SK-N-SH (cell line): ENCODE measurements around the gene RYR3. TPM values are rescaled to one million over a fixed set of nuclear protein-coding genes. Genes with fewer than 3 reads are reported as not detected.
A peak's percentile ranks its signal among the peaks of the same experiment; 100 is the strongest.

Source experiments
- CTCF ChIA-PET: fragments of 300-600, 350-600 bp; formaldehyde crosslinking; extraction: SDS; loops from one replicate; lab custom pipeline; 2021; lab: Yijun Ruan, JAX
- POLR2A ChIA-PET: fragments of 350-600 bp; sonication (Branson Sonifier 250); formaldehyde crosslinking; extraction: SDS; loops from one replicate; lab custom pipeline; 2020; ENCODE audit warnings: antibody characterized with exemption, inconsistent platforms; lab: Yijun Ruan, JAX
- DNase-seq: peaks from one replicate; pipeline ENCODE4 v3.0.0; 2012
- H2AFZ ChIP-seq: fragments of 200-600 bp; sonication (generic); 2 replicates; pipeline ENCODE4 v1.8.1; 2016; ENCODE audit warnings: antibody characterized with exemption, mild to moderate bottlenecking, low read depth
- H3F3A ChIP-seq: fragments of 200-600 bp; sonication (generic); replicated peaks from 2 replicates; pipeline ENCODE3; 2016; ENCODE audit warnings: antibody characterized with exemption, mild to moderate bottlenecking; ENCODE audit not compliant: insufficient read depth
- H3K27ac ChIP-seq, 2 experiments: fragments of 200-500 bp in 1 of 2; fragments of 200-600 bp in 1 of 2; sonication (Bioruptor generic) in 1 of 2; sonication (generic), shearing (Covaris generic) in 1 of 2; 2 replicates each; pipeline versions ENCODE4 v1.5.1 to v1.6.1; 2014 to 2016; ENCODE audit warnings: low read depth in 2 of 2, inconsistent platforms in 1 of 2, low read length in 1 of 2, mild to moderate bottlenecking in 1 of 2, mixed read lengths in 1 of 2
- H3K27me3 ChIP-seq: fragments of 200-600 bp; sonication (generic), shearing (Covaris generic); 2 replicates; pipeline ENCODE4 v1.6.1; 2016; ENCODE audit warnings: mixed run types; ENCODE audit not compliant: insufficient read depth
- H3K36me3 ChIP-seq, 2 experiments: fragments of 200-500 bp in 1 of 2; fragments of 200-600 bp in 1 of 2; sonication (Bioruptor generic) in 1 of 2; sonication (generic) in 1 of 2; replicated peaks in 1 of 2; 2 replicates each; pipeline versions ENCODE3 to v1.5.1; 2014 to 2016; ENCODE audit warnings: low read length in 1 of 2, mild to moderate bottlenecking in 1 of 2; ENCODE audit not compliant: insufficient read depth in 2 of 2, control insufficient read depth in 1 of 2
- H3K4me1 ChIP-seq, 2 experiments: fragments of 200-500 bp in 1 of 2; fragments of 200-600 bp in 1 of 2; sonication (Bioruptor generic) in 1 of 2; sonication (generic), shearing (Covaris generic) in 1 of 2; 2 replicates each; pipeline versions ENCODE4 v1.5.1 to v1.6.1; 2014 to 2016; ENCODE audit warnings: low read depth in 1 of 2, low read length in 1 of 2, mixed run types in 1 of 2; ENCODE audit not compliant: insufficient read depth in 2 of 2, control insufficient read depth in 1 of 2
- H3K4me2 ChIP-seq: fragments of 200-600 bp; sonication (generic), shearing (Covaris generic); 2 replicates; pipeline ENCODE4 v1.6.1; 2017; ENCODE audit warnings: mixed run types
- H3K4me3 ChIP-seq, 2 experiments: fragments of 200-500 bp in 1 of 2; fragments of 200-600 bp in 1 of 2; sonication (Bioruptor generic) in 1 of 2; sonication (generic), shearing (Covaris generic) in 1 of 2; 2 replicates each; pipeline versions ENCODE4 v1.5.1 to v1.8.1; 2014 to 2016; ENCODE audit warnings: low read depth in 2 of 2, inconsistent platforms in 1 of 2, low read length in 1 of 2, mild to moderate bottlenecking in 1 of 2, mixed read lengths in 1 of 2, moderate library complexity in 1 of 2
- H3K79me2 ChIP-seq: fragments of 200-600 bp; sonication (generic); 2 replicates; pipeline ENCODE4 v1.8.1; 2017; ENCODE audit warnings: mild to moderate bottlenecking; ENCODE audit not compliant: insufficient read depth
- H3K9ac ChIP-seq: fragments of 200-600 bp; sonication (generic); 2 replicates; pipeline ENCODE4 v1.6.1; 2017; ENCODE audit warnings: mixed run types
- H3K9me2 ChIP-seq: fragments of 200-600 bp; sonication (generic); 2 replicates; pipeline ENCODE4 v1.6.1; 2017; ENCODE audit warnings: mixed run types
- H3K9me3 ChIP-seq: fragments of 200-600 bp; sonication (generic); 2 replicates; pipeline ENCODE4 v1.6.1; 2017; ENCODE audit warnings: mixed run types, mild to moderate bottlenecking, moderate library complexity
- H4K20me1 ChIP-seq: fragments of 200-600 bp; sonication (generic); 2 replicates; pipeline ENCODE4 v1.6.1; 2017; ENCODE audit warnings: mild to moderate bottlenecking, mixed run types; ENCODE audit not compliant: insufficient read depth
- CHD2 ChIP-seq: fragments of 150-350 bp; IDR thresholded peaks from 2 replicates; pipeline ENCODE4 v1.6.1; 2018; ENCODE audit warnings: low read length; ENCODE audit not compliant: partially characterized antibody
- CTCF ChIP-seq: fragments of 200-600 bp; sonication (generic); IDR thresholded peaks from 2 replicates; pipeline ENCODE4 v1.6.1; 2017; ENCODE audit warnings: antibody characterized with exemption, mild to moderate bottlenecking, moderate library complexity
- FOXJ3 ChIP-seq: sonication (generic); formaldehyde crosslinking; IDR thresholded peaks from 2 replicates; pipeline ENCODE4 v1.5.1; 2020; ENCODE audit warnings: mild to moderate bottlenecking, missing genetic modification reagents
- MEF2A ChIP-seq: IDR thresholded peaks from 2 replicates; pipeline ENCODE4 v1.4.0; 2012; ENCODE audit warnings: low read depth, borderline replicate concordance
- NRF1 ChIP-seq: IDR thresholded peaks from 2 replicates; pipeline ENCODE4 v1.6.1; 2012; ENCODE audit warnings: low read depth, mild to moderate bottlenecking, low read length
- REST ChIP-seq: IDR thresholded peaks from 2 replicates; pipeline ENCODE4 v1.6.1; 2012; ENCODE audit warnings: mild to moderate bottlenecking, low read depth, low read length, moderate library complexity
- RXRA ChIP-seq: IDR thresholded peaks from 2 replicates; pipeline ENCODE4 v1.4.0; 2012; ENCODE audit warnings: low read depth, mild to moderate bottlenecking, borderline replicate concordance
- TEAD4 ChIP-seq: IDR thresholded peaks from 2 replicates; pipeline ENCODE4 v1.4.0; 2012; ENCODE audit warnings: mild to moderate bottlenecking, borderline replicate concordance; ENCODE audit not compliant: insufficient read depth
- YY1 ChIP-seq: IDR thresholded peaks from 2 replicates; pipeline ENCODE4 v1.4.0; 2012; ENCODE audit warnings: low read depth, mild to moderate bottlenecking
- WGBS: methylation state at CpG from one replicate; pipeline ENCODE4 v1.1.6; 2017; ENCODE audit warnings: low lambda C conversion rate; 5-methylcytosine and 5-hydroxymethylcytosine counted together
- polyA plus RNA-seq, 3 experiments: library from polyadenylated mRNA; depleted of rRNA; stranded (reverse); fragments of >200 nt; gene quantifications; 2 replicates each; pipeline ENCODE4 v1.2.3, GENCODE V29; 2012

Gene RYR3
- polyA plus RNA-seq, 1 of the 3 experiments (the other 2 are of a cell fraction), result 0.02 TPM

DNA sequence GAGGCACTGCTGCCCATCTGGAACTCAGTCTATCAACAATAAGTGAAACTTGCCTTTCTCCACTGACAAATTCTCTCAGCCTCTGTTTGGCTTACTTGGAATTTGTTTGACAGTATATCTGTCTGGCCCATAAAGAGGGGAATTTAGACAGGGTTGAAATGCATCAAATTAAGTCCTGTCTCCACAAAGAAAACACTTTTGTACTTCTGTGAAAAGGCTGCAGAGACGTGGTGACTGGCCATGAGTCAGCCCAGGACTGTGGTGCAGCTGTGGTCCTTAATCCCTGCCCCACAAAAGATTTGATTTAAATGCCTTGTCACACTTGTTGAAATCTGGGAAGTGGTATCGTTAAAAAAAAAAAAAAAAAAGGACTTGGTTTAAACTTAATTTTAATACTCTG, 47.5 kb downstream of the RYR3 start:
- TF ChIP-seq FOXJ3 (CRISPR knock-in tag) (no peak), NRF1 (no peak), YY1 (no peak), MEF2A (no peak)
- no peak overlapping the region for H2AFZ ChIP-seq
- ChIA-PET CTCF (interaction anchor here (0.6 to 1.0 kb wide), 3 partner anchors 15 to 1510 kb away, joined by 3 read pairs; no protein-coding TSS in a partner anchor), POLR2A (no interaction called here)
- no peaks in the 10 kb centered on the region for H3K27me3 ChIP-seq
- WGBS, result 21% methylated on average over 2 of the region's 2 CpGs
- H3K79me2 ChIP-seq, result no peaks in the 10 kb centered on the region
- no peaks in the 10 kb centered on the region for H3K9me3 ChIP-seq
- H3K36me3 ChIP-seq, result no peaks in the 10 kb centered on the region
- no peak overlapping the region for H3K4me3 ChIP-seq
- H3K4me2 ChIP-seq, result no peak overlapping the region
- peaks cover 0 to 6% of the 10 kb centered on the region in 2 experiments; a peak in 2 of 4 replicates for H3K4me1 ChIP-seq
- DNase-seq, result no peak
- no peak overlapping the region for H3K27ac ChIP-seq
- H4K20me1 ChIP-seq, result no peaks in the 10 kb centered on the region
- no peaks in the 10 kb centered on the region for H3F3A ChIP-seq
- no peaks in the 10 kb centered on the region for H3K9me2 ChIP-seq
- no peak overlapping the region for H3K9ac ChIP-seq

GRCh38 chr15:33360886-33361285, 50.1 kb downstream of the RYR3 start:
- Histone ChIP-seq H3K36me3 (no peaks in the 10 kb centered on the region), H3K4me2 (no peak overlapping the region), H3K4me1 (peaks cover 0 to 6% of the 10 kb centered on the region in 2 experiments; a peak in 2 of 4 replicates), H3K9ac (no peak overlapping the region), H4K20me1 (no peaks in the 10 kb centered on the region), H3F3A (no peaks in the 10 kb centered on the region), H3K27me3 (no peaks in the 10 kb centered on the region), H3K9me3 (no peaks in the 10 kb centered on the region), H3K27ac (no peak overlapping the region), H2AFZ (no peak overlapping the region), H3K4me3 (no peak overlapping the region), H3K9me2 (no peaks in the 10 kb centered on the region)
- 9% methylated on average over 1 of the region's 1 CpG for WGBS
- peak; percentile 40 for DNase-seq
- CTCF ChIA-PET, result interaction anchor here (0.9 kb wide), 1 partner anchor 340 kb away, joined by 3 read pairs; no protein-coding TSS in a partner anchor
- no peak for TF ChIP-seq NRF1
- TF ChIP-seq MEF2A, result no peak
- no peak for TF ChIP-seq TEAD4
- TF ChIP-seq CTCF, result no peak
- no peak for TF ChIP-seq REST
- TF ChIP-seq RXRA, result no peak
- TF ChIP-seq CHD2, result no peak
- TF ChIP-seq, all 33 proteins: peak for 0
- H3K79me2 ChIP-seq, result no peaks in the 10 kb centered on the region
- POLR2A ChIA-PET, result no interaction called here
